ENCODE results near the gene C1QTNF12.
"Not testable (repeated sequence)": the region's sequence is repeated elsewhere in the genome, so short reads cannot be mapped to it uniquely, and the experiment has no call there.

The C1QTNF12 gene

DNA sequence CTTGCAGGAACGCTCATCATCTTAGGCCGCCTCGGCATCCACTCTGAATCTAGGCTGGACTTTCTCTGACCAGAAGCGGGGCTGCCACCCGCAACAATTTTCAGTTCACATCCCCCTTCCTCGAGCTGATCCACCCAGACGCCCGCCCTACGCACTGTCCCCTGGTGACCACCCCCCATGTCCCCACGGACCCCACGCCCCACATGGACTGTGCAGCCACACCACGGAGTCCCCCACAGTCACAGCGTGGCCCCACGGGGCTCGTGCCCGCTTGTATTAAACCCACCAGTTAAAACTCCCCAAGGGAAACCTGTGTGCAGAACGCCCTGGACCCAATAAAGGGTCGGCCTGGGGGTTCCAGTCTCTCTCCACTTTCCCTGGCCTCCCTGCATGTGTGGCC lies 13.0 kb upstream of the C1QTNF12 start:
- DNase-seq (ENCODE audit: low spot score): no peak

DNA sequence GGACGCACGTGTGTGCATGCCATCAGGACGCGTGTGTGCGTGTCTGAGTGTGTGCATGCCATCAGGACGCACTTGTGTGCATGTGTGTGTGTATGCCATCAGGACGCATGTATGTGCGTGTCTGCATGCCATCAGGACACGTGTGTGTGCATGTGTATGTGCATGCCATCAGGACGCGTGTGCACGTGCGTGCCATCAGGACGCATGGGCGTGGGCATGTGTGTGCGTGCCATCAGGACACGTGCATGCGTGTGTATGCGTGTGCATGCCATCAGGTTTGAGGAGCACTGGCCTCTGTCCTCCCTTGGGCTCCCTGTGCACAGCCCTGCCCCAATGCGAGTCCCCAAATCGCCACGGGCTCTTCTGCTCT lies 12.6 kb upstream of the C1QTNF12 start:
- DNase-seq (ENCODE audit: low spot score): no peak

DNA sequence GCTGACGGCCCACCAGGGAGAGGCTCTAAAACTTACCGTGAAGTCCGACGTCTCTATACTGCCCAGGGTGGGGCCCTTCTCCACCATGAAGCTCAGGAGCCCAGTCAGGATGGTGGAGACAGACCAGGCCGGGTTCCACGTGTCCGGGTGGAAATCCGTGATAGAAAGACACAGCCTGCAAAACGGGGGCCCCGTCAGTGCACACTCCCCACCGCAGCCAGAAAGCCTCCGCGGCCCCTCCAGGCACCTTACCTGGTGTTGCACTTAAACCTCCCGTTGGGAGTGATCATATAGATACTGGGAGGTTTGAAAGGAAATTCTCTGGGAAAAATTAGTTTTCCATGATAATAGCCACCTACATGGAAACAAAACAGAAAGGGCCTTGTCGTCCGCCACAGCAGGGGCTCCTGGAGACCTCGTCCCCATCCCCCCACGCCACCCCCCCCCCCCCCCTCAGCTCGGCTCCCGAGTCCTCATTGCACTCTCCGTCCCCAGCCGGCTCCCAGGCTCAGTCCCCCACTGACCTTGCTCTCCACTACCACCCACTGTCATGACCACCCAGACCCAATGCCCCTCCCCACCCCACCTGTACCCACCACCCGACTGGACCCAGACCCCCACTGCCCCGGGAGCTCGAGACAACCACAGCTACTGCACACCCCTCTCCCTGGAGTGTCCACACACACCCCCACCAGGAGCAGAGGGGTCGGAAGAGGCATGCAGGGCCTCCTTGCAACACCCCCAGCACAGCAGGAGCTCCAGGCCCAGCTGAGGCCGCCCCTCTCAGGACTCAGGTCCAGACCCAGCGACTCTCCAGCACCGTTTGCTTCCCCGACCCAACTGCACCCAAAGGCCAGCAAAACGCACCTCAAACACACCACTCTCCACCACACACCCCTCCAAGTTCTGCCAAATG lies 10.7 kb upstream of the C1QTNF12 start:
- DNase-seq (ENCODE audit: low spot score): no peak

DNA sequence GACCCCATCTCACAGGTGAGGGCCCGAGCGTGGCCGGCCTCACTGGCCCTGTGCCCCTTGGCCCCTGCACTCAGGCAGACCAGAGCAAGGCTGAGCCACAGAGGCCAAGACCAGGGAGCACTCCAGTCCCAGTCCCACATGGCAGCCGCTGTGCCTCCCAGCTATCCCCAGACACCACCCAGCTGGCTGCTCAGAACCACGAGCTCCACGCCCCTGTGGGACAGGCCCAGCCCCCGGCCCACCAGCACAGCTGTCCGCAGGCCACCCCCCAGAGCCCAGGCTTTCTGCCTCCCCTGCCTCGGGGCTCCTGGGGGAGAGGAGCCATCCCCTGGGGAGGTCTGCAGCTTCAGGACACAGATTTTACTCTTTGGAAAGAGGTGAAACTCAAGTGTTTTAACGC lies 9.1 kb upstream of the C1QTNF12 start:
- no peak for DNase-seq (ENCODE audit: low spot score)

DNA sequence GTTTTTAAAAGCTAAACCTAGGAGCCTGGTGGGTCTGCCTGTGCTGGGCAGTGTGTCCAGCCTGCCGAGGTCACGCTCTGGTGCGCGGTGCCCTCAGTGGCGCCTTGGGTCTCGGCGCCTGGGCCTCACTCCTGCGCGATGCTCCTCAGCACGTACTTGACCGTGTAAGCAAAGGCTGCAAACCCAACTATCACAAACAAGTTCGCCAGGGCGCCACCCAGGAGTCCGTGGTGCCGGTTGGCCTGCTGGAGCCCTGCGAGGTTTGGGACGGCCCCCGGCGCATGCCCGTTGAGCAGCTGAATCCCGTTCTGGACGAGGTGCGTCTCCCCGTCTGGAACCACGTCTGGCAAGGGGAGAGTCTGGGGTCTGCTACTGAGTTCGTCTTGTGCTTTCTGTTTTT lies 8.6 kb upstream of the C1QTNF12 start:
- DNase-seq (ENCODE audit: low spot score): no peak

DNA sequence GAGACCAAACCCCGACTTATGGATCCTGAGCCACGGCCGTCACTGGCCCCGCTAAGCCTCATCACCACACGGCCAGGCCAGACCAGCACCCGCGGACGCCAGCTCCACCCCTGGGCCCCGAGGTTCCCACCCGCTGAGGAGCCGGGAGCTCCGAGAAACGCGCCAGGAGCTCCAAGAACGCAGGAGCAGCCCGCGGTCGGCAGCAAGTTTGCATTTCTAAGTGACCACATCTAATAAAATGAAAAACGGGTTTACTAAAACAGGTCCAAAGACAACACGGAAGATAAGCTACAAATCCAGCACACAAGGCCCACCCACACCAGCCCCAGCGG lies 8.1 kb upstream of the C1QTNF12 start:
- DNase-seq (ENCODE audit: low spot score): no peak

DNA sequence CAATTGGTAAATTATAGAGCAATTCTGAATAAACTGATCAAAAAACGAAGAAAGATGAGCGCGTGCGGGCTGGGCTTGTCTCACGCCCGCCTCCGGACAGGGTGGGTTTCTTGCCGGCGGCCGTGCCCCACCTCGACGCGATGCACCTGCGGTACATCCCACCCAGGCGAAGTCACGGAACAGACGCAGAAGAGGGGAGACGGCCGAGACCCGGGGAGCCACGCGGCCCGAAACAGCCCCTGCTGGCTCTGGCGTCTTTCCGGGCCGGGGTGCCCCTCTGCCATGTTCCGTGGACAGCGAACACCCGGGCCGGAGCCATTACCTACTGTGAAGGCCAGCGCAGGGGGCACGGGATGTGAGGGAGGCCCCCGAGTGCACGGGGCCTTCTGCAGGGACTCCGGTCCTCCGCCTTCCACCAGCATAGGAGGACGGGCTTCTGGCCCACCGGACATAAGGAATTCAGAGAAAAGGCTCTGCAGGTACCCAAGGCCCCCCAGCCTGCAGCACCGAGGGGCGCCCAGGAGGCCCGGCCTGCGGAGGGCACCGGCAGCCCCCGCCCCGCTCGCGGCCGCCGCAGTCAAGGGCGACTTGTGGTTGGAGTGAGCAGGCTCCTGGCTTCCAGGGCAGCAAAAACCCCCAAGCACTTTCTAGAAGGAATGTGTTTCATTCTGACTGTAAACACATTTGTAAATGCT lies 7.6 kb upstream of the C1QTNF12 start:
- no peak for DNase-seq (ENCODE audit: low spot score)

DNA sequence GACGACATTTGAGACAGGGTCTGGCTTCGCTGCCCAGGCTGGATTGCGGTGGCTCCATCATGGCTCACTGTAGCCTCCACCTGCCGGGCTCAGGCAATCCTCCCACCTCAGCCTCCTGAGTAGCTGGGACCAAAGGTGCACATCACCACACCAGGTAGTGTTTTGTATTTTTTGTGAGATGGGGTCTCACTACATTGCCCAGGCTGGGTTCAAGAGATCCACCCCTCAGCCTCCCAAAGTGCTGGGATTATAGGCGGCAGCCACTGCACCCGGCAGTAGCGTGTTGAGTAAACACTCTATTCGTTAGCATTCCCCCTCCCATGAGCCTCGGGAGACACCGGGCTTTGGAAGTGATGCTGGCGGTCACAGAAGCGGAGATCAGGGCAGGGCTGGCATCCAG lies 6.8 kb upstream of the C1QTNF12 start:
- no peak for DNase-seq (ENCODE audit: low spot score)

DNA sequence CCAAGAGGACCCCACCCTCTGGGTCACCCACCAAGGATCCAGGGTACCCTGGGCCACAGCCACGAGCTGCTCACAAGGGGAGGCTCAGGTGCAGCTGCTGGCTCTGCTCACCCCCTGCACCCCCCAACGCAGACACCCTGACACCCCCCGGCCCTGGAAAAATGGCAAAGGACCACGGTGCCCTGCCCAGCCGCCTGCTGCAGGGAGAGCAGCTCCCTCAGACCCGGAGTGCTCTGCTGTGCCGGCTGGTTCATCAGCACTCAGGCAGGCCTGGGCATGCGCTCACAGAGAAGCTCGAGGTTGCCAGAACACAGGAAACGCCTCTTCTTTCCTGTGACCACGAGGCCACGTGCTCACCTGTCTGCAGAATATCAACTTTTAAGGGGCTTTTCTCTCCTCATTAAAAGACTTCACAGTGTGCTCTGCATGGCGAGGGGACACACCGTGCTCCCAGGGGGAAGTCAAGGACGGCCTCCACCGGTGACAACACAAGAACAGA lies 4.3 kb upstream of the C1QTNF12 start:
- DNase-seq (ENCODE audit: low spot score): no peak

DNA sequence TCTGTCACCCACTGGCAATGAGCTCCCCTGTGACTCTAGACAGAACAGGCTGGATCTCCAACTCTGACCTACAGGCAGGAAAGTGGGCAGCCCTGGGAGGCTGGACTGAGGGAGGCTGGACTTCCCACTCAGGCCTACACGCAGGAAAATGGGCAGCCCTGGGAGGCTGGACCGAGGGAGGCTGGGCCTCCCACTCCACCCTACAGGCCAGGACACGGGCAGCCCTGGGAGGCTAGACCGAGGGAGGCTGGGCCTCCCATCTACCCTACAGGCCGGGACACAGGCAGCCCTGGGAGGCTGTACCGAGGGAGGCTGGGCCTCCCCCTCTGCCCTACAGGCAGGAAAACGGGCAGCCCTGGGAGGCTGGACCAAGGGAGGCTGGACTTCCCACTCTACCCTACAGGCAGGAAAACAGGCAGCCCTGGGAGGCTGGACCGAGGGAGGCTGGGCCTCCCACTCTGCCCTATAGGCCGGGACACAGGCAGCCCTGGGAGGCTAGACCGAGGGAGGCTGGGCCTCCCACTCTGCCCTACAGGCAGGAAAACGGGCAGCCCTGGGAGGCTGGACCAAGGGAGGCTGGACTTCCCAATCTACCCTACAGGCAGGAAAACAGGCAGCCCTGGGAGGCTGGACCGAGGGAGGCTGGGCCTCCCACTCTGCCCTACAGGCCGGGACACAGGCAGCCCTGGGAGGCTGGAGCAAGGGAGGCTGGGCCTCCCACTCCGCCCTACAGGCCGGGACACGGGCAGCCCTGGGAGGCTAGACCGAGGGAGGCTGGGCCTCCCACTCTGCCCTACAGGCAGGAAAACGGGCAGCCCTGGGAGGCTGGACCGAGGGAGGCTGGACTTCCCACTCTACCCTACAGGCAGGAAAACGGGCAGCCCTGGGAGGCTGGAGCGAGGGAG lies 1.7 kb upstream of the C1QTNF12 start:
- DNase-seq (ENCODE audit: low spot score): not testable (repeated sequence)

DNA sequence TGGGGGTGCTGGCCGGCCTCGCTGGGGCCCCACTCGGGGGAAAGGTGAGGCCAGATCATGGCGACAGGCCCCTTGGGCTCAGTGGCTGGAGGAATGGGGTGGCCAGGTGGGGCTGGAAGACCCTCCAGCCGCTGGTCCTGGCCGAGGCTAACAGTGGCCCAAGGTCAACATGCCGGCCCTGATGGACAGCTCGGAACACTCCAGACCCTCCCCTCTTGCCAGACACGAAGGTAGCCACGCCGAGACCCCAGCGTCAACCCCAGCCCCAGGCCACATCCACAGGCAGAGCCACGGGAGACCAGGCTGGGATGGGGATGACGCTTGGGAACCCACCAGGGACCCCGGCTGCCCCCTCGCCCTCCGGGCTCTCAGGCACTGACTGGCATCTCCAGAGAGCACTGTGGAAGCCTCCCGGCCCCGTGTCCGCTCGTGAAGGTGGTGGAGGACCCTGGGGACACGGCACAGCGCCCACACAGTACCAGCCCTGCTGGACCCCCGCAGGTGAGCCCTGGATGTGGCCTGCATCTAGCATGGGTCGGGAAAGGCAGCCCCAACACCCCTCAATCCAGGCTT lies 905 bp upstream of the C1QTNF12 start:
- no peak for DNase-seq (ENCODE audit: low spot score)

DNA sequence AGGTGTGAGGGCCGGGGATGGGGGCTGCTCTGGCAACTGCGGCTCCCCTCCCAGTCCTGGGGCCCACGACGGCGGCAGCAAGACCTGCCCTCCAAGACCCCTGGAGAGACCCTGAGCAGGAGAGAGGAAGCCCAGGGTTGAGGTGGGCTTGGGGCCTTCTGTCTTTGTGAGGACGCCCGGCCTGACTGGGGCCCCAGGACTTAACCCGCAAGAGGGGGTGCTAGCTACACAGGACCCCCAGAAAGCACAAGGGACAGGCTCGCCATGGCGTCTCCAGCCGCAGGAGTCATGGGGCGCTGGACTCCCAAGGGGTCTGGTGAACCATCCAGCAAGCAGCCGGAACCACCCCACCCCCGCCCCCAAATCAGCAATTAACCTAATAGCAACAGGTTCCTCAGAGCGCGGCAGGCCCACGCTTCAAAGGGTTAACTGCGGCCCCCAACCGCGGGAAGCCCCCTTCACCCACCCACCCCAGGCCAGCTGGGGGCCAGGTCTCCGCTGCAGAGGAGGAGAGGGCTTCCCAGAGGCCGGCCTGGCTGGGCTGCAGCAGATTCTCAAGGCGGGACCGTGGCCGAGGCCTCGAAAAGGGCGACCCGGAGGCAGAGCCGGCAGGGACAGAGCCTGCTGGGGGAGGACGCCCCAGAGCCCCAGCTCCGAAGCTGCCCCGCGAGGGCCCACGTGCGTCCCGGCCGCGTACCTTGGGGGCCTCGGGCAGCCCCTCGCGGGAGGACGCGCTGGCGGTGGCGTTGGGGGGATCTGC lies 525 bp downstream of the C1QTNF12 start:
- DNase-seq (ENCODE audit: low spot score): no peak

DNA sequence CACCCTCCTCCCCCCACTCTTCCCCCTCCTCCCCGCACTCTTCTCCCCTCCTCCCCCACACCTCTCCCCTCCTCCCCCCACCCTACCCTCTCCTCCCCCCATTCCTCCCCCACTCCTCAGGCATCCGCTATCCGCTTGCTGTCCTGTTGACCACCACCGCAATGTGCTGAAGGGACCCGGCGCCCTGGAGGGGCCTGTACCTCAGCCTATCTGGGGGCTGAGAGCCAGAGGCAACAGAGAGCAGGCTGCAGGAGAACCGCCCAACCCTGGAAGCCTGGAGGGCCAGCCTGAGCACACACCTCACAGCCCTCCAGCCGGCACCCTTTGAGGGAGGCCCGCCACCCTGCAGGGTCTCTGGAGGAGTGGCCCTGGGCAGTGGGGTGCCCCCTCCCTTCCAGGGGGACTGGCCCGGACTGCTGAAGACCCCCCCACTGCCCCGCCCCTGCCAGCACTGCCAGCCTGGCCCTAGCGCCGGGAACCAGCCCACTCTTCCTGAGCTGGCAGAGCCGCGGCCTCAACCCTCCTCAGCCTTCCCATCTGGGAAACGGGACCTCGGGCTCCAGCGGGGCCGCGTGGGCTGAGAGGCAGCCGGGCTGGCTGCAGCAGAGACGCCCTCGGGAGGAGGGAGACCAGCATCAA lies 1.2 kb downstream of the C1QTNF12 start:
- no peak for DNase-seq (ENCODE audit: low spot score)

DNA sequence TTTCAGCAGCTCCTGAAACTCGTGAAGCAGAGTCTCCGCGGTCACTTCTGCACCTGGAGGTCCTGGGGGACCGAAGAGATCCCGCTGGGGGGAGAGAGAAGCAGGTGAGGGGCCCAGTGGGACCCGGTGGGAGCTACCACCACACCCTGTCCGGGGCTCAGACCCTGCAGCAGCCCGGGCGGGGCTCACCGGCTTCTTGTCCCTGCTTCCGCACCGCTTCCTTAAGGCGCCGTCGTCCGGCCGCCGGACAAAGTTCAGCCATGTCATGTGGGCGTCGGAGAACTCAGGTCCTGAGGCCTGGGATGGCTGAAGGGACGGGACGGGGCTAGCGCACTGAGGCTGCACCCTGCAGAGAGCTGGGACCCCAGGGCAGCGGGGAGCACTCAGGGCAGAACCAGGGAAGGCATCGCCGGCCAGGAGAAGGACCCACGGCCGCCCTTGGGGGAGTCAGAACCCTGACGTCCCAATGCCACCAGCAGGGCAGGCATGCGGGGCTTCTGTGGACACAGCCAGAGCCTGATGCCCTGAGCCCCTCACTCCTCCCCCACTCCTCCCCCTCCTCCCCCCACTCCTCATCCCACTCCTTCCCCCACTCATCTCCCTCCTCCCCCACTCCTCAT lies 2.2 kb downstream of the C1QTNF12 start:
- DNase-seq (ENCODE audit: low spot score): no peak

DNA sequence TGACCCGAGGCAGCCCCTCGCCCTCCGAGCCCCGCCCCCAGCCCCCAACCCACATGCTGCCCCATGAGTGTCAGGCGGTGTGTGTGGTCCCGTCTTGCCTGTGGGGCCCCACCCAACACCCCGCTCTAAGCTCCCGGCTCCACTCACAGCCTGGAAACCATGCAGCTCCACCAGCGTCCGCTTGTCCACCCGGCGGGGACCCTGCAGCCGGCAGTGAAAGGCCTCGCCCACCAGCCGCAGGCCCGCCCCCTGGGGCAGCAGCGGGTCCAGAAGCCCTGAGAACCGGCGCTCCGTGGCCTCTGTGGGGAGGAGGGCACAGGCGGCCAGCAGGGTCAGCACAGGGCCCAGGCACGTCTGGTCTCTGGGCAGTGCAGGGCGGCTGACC lies 2.7 kb downstream of the C1QTNF12 start:
- no peak for DNase-seq (ENCODE audit: low spot score)

DNA sequence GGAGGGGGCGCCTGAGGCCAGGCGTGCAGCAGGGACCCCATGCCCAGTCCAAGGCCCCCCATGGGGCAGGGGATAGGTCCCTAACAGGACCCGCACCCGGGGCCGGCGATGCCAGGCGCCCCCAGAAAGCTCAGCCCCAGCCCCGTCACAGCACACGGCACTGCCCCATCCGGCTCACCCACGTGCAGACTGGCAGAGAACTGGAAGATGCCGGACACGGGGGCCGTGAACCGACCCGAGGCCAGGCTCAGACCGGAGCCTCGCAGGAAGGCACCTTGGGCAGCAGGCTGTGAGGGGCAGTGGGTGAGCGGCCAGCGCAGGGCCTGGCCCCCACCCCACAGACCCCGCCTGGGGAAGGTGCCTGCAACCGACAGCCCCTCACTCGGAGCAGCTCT lies 3.3 kb downstream of the C1QTNF12 start:
- DNase-seq (ENCODE audit: low spot score): no peak

DNA sequence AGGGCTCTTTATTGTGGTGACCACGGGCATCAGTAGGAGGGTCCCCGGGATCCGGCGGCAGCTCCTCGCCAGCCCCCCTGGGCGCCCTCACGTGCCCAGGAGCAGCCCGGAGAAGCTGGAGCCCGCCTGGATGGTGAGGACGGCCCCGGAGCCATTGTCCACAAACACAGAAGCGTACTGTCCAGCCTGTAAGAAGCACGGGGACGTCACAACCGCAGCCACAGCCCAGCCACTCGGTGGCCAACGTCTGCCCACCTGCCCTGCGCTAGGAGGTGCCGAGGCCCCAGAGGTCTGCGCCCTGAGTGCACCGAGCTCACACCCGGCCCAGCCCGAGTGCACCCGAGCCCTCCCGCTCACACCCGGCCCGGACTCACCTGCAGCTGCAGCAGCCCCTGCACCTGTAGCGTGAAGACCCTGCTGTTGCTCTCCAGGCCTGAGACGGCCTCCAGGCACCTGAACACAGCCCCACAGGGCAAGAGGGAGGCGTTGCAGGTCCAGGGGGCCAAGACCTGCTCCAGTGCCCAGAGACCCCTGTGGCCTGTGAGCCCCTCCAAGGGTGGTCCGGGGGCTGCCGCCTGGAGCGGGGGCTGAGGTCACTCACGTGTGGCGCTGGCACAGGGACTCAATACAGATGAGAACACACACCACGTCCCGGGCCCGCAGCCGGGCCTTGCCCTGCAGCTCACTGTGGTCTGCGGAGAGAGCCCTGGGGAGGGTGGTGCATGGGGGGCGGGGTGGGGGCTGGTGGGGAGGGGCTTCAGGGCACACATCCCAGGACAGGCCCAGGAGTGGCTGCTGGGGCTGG lies 3.9 kb downstream of the C1QTNF12 start:
- no peak for DNase-seq (ENCODE audit: low spot score)

DNA sequence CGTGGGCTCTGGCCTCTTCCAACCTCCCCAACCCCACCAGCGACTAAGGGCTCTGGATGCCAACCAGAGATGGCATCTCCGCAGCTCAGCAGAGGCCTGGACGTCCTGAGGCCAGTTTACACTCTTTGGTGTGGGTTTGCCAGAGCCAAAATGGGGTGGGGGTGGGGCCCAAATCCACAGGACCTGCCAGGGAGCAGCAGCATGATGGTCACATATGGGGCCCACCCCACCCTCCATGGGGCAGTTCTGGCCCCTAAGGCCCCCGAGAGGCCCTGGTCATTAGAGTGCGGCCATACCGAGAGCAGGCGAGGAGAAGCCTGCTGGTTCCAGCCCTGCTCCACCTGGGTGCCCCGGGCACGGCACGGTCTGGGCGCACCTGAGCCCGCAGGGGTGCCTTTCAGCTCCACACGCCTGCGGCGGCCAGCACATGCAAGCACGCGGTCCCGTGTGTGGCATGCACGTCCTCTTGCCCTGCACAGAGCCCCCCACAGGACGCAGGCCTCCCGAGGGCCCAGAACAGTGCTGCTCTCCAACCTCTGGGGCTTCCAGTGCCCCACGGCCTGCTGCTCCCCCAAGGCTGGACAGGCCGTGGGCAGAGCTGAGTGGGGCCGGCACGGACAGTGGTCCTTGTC lies 4.8 kb downstream of the C1QTNF12 start:
- DNase-seq (ENCODE audit: low spot score): no peak

All from HuH-7.5 (cell line).